ENCODE results near the gene GTF3A. TPM values are rescaled to one million over a fixed set of nuclear protein-coding genes. Genes with fewer than 3 reads are reported as not detected.

Gene GTF3A
- total RNA-seq, 1 experiment from 2014 or later = 126 TPM

DNA sequence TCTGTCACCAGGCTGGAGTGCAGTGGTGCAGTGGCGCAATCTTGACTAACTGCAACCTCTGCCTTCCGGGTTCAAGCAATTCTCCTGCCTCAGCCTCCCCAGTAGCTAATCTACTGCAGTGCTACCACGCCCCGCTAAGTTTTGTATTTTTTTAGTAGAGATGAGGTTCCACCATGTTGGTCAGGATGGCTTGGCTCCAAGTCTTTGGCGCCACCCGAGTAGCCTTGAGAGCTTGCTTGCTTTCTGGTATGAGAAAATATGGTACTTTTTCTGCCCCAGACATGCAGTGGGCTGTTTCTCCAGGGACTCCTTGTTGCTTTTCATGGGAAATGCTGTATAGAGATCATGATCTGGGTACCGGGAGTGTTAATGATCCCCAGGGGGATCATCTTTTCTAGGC, 34.5 kb upstream of the GTF3A start:
- Histone ChIP-seq H3K4me1 (ENCODE audit: insufficient read depth, low read length, poor library complexity, severe bottlenecking) (no peaks in the 10 kb centered on the region), H3K27me3 (replicated peaks; ENCODE audit: insufficient read depth, low read depth, low read length, poor library complexity) (peaks cover 11% of the 10 kb centered on the region), H3K4me3 (ENCODE audit: low read depth, low read length, poor library complexity, severe bottlenecking) (no peak overlapping the region), H3K9me3 (ENCODE audit: low read depth, low read length, poor library complexity, severe bottlenecking) (no peaks in the 10 kb centered on the region), H3K36me3 (ENCODE audit: insufficient read depth, low read length, poor library complexity, severe bottlenecking) (no peaks in the 10 kb centered on the region), H3K27ac (ENCODE audit: low read depth, low read length, poor library complexity, severe bottlenecking) (no peak overlapping the region)
- ChIA-PET CTCF (interaction anchor here (0.6 kb wide), 1 partner anchor 599 kb away, joined by 6 read pairs; no protein-coding TSS in a partner anchor), POLR2A (ENCODE audit: low non-redundant PET) (no interaction called here)
- intact Hi-C loops (cut with micrococcal nuclease; ENCODE audit: unreplicated experiment) = no loop called here
- DNase-seq (ENCODE audit: low spot score) = no peak
- no TSS peak for BruUV-seq (replicated peaks)
- TF ChIP-seq EZH2 (IDR thresholded peaks at IDR 0.05; ENCODE audit: borderline replicate concordance, low read depth, low read length, poor library complexity, severe bottlenecking) = no peak

DNA sequence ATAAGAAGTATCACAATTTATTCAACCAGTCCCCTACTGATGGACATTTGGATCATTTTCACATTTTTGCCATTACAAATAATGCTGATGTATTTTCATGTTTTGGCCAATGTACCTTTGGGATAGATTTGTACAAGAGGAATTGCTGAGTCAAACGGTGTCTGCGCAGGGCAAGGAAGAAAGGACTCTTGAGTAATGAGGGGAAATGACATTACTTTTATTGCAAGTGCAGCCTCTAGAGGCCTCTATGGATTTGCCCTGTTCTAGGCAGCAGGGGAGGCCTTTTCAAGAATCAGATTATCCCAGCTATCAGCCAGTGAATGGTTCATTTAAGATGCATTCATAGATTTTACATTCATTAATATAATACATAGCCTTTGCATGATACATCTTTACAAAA, 32.9 kb upstream of the GTF3A start:
- no peak for DNase-seq (ENCODE audit: low spot score)
- CTCF ChIA-PET = no interaction called here
- Histone ChIP-seq H3K9me3 (ENCODE audit: low read depth, low read length, poor library complexity, severe bottlenecking) (no peaks in the 10 kb centered on the region), H3K27ac (ENCODE audit: low read depth, low read length, poor library complexity, severe bottlenecking) (no peak overlapping the region), H3K4me1 (ENCODE audit: insufficient read depth, low read length, poor library complexity, severe bottlenecking) (no peaks in the 10 kb centered on the region), H3K36me3 (ENCODE audit: insufficient read depth, low read length, poor library complexity, severe bottlenecking) (no peaks in the 10 kb centered on the region), H3K27me3 (replicated peaks; ENCODE audit: insufficient read depth, low read depth, low read length, poor library complexity) (peaks cover 15% of the 10 kb centered on the region), H3K4me3 (ENCODE audit: low read depth, low read length, poor library complexity, severe bottlenecking) (no peak overlapping the region)
- BruUV-seq (replicated peaks) = no TSS peak
- TF ChIP-seq, protein P1, sequence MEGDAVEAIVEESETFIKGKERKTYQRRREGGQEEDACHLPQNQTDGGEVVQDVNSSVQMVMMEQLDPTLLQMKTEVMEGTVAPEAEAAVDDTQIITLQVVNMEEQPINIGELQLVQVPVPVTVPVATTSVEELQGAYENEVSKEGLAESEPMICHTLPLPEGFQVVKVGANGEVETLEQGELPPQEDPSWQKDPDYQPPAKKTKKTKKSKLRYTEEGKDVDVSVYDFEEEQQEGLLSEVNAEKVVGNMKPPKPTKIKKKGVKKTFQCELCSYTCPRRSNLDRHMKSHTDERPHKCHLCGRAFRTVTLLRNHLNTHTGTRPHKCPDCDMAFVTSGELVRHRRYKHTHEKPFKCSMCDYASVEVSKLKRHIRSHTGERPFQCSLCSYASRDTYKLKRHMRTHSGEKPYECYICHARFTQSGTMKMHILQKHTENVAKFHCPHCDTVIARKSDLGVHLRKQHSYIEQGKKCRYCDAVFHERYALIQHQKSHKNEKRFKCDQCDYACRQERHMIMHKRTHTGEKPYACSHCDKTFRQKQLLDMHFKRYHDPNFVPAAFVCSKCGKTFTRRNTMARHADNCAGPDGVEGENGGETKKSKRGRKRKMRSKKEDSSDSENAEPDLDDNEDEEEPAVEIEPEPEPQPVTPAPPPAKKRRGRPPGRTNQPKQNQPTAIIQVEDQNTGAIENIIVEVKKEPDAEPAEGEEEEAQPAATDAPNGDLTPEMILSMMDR (conservative IDR thresholded peaks at IDR 0.05; ENCODE audit: low read depth, low read length) = no peak
- TF ChIP-seq EZH2 (IDR thresholded peaks at IDR 0.05; ENCODE audit: borderline replicate concordance, low read depth, low read length, poor library complexity, severe bottlenecking) = no peak
- intact Hi-C loops (cut with micrococcal nuclease; ENCODE audit: unreplicated experiment) = no loop called here
- POLR2A ChIA-PET (ENCODE audit: low non-redundant PET) = interaction anchor here (0.7 kb wide), 1 partner anchor 106 kb away, joined by 13 read pairs; no protein-coding TSS in a partner anchor

DNA sequence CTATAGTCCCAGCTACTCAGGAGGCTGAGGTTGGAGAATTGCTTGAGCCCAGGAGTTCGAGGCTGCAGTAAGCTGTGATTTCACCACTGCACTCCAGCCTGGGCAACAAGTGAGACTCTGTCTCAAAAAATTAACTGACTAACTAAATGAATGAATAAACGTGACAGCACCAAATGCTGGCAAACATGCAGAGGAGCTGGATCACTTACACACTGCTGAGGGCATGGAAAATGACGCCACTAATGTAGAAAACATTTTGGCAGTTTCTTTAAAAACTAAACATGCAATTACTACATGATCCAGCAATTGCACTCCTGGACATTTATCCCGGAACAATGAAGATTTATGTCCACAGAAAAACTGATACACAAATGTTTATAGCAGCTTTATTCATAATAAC, 31.3 kb upstream of the GTF3A start:
- POLR2A ChIA-PET (ENCODE audit: low non-redundant PET) = no interaction called here

More for the DNA sequence above, 31.3 kb upstream of the GTF3A start:
- H3K36me3 ChIP-seq (ENCODE audit: insufficient read depth, low read length, poor library complexity, severe bottlenecking) = no peaks in the 10 kb centered on the region
- peaks cover 16% of the 10 kb centered on the region for H3K27me3 ChIP-seq (replicated peaks; ENCODE audit: insufficient read depth, low read depth, low read length, poor library complexity)
- H3K4me1 ChIP-seq (ENCODE audit: insufficient read depth, low read length, poor library complexity, severe bottlenecking) = no peaks in the 10 kb centered on the region
- H3K27ac ChIP-seq (ENCODE audit: low read depth, low read length, poor library complexity, severe bottlenecking) = no peak overlapping the region
- no peak overlapping the region for H3K4me3 ChIP-seq (ENCODE audit: low read depth, low read length, poor library complexity, severe bottlenecking)
- TF ChIP-seq, protein P1 (conservative IDR thresholded peaks at IDR 0.05; ENCODE audit: low read depth, low read length) = no peak
- no peak for TF ChIP-seq EZH2 (IDR thresholded peaks at IDR 0.05; ENCODE audit: borderline replicate concordance, low read depth, low read length, poor library complexity, severe bottlenecking)
- BruUV-seq (replicated peaks) = no TSS peak
- no peaks in the 10 kb centered on the region for H3K9me3 ChIP-seq (ENCODE audit: low read depth, low read length, poor library complexity, severe bottlenecking)
- no peak for DNase-seq (ENCODE audit: low spot score)
- intact Hi-C loops (cut with micrococcal nuclease; ENCODE audit: unreplicated experiment) = no loop called here
- CTCF ChIA-PET = no interaction called here
